NCI-H2171 treated with DMSO at 0.1 percent for 48 hours (cell line): ENCODE results near the gene SULT1A1.
A peak's percentile ranks its signal among the peaks of the same experiment; 100 is the strongest.
"Not testable (repeated sequence)": the region's sequence is repeated elsewhere in the genome, so short reads cannot be mapped to it uniquely, and the experiment has no call there.

Experiments used
- DNase-seq: peaks from one replicate; lab custom pipeline; 2025; lab: John Stamatoyannopoulos, UW

Gene SULT1A1

GRCh38 chr16:28609631-28610594 lies at the start of gene SULT1A1:
TSS of gene SULT1A1 (minus strand) at chr16:28610044. CDS start at chr16:28608855, 1,189 bp downstream.
- no peak for DNase-seq

- DNase-seq = not testable (repeated sequence)
These were observed 30.1 kb upstream of the SULT1A1 start for GRCh38 chr16:28639959-28640358.

- DNase-seq = not testable (repeated sequence)
These were observed 28.5 kb upstream of the SULT1A1 start for GRCh38 chr16:28638359-28638758.

GRCh38 chr16:28637765-28638164 lies 27.9 kb upstream of the SULT1A1 start, which contains the start of gene NPIPB8:
TSS of gene NPIPB8 (plus strand) at chr16:28638065. CDS start at chr16:28638361, 296 bp downstream.
- not testable (repeated sequence) for DNase-seq

- not testable (repeated sequence) for DNase-seq
These were observed 26.4 kb upstream of the SULT1A1 start for GRCh38 chr16:28636093-28636823.

GRCh38 chr16:28630905-28631304 lies 21.1 kb upstream of the SULT1A1 start:
- DNase-seq = not testable (repeated sequence)

GRCh38 chr16:28623172-28623711 lies 13.4 kb upstream of the SULT1A1 start:
- DNase-seq = peak; percentile 83

- not testable (repeated sequence) for DNase-seq
These were observed 12.8 kb upstream of the SULT1A1 start for GRCh38 chr16:28622532-28623171.

- DNase-seq = no peak
These were observed 11.8 kb upstream of the SULT1A1 start for GRCh38 chr16:28621481-28622155.

- not testable (repeated sequence) for DNase-seq
These were observed 10.5 kb upstream of the SULT1A1 start for GRCh38 chr16:28620316-28620715.

GRCh38 chr16:28617874-28618273 lies 8.0 kb upstream of the SULT1A1 start:
- no peak for DNase-seq

- DNase-seq = no peak
These were observed 6.8 kb upstream of the SULT1A1 start for GRCh38 chr16:28616636-28617035.

- DNase-seq = not testable (repeated sequence)
These were observed 6.4 kb upstream of the SULT1A1 start for GRCh38 chr16:28616224-28616577.

GRCh38 chr16:28615486-28616223 lies 5.8 kb upstream of the SULT1A1 start:
- DNase-seq = peak; percentile 7

- DNase-seq = not testable (repeated sequence)
These were observed 4.7 kb upstream of the SULT1A1 start for GRCh38 chr16:28614561-28614960.

GRCh38 chr16:28613912-28614311 lies 4.1 kb upstream of the SULT1A1 start:
- DNase-seq = not testable (repeated sequence)

GRCh38 chr16:28612359-28613280 lies 2.8 kb upstream of the SULT1A1 start:
- DNase-seq = not testable (repeated sequence)

- no peak for DNase-seq
These were observed 849 bp upstream of the SULT1A1 start for GRCh38 chr16:28610595-28611191.
